Loucy (cell line): ENCODE measurements around the gene P2RX7.

Experiments used
- H2AFZ ChIP-seq: fragments of 200-600 bp; sonication (generic); 2 replicates; pipeline ENCODE4 v1.6.0; 2016; ENCODE audit warnings: antibody characterized with exemption, mild to moderate bottlenecking, low read length, moderate library complexity
- H3F3A ChIP-seq: fragments of 200-600 bp; 2 replicates; pipeline ENCODE4 v1.6.0; 2016; ENCODE audit warnings: antibody characterized with exemption, low read depth, mild to moderate bottlenecking
- H3K27me3 ChIP-seq: fragments of 200-600 bp; sonication (generic); 2 replicates; pipeline ENCODE4 v1.6.1; 2014; ENCODE audit warnings: low read length, mild to moderate bottlenecking; ENCODE audit not compliant: insufficient read depth, poor library complexity, severe bottlenecking
- H3K36me3 ChIP-seq: fragments of 200-600 bp; sonication (generic); 2 replicates; pipeline ENCODE4 v1.6.1; 2016; ENCODE audit warnings: low read length; ENCODE audit not compliant: insufficient read depth
- H3K4me1 ChIP-seq: fragments of 200-600 bp; sonication (generic); 2 replicates; pipeline ENCODE4 v1.5.1; 2014; ENCODE audit warnings: low read length, mild to moderate bottlenecking; ENCODE audit not compliant: insufficient read depth, poor library complexity, severe bottlenecking
- H3K4me2 ChIP-seq: fragments of 200-600 bp; sonication (generic); 2 replicates; pipeline ENCODE4 v1.6.0; 2014; ENCODE audit warnings: antibody characterized with exemption, low read length, low read depth, mild to moderate bottlenecking; ENCODE audit not compliant: poor library complexity, severe bottlenecking
- H3K4me3 ChIP-seq: fragments of 200-600 bp; sonication (generic); 2 replicates; pipeline ENCODE4 v1.5.1; 2014; ENCODE audit warnings: low read length, mild to moderate bottlenecking, mixed read lengths; ENCODE audit not compliant: poor library complexity, severe bottlenecking
- H3K79me2 ChIP-seq: fragments of 200-600 bp; sonication (generic); 2 replicates; pipeline ENCODE4 v1.6.1; 2014; ENCODE audit warnings: low read length; ENCODE audit not compliant: insufficient read depth
- H3K9ac ChIP-seq: fragments of 200-600 bp; sonication (generic); 2 replicates; pipeline ENCODE4 v1.6.0; 2014; ENCODE audit warnings: mild to moderate bottlenecking, low read depth, low read length, moderate library complexity; ENCODE audit not compliant: poor library complexity, severe bottlenecking
- H3K9me2 ChIP-seq: fragments of 200-600 bp; sonication (generic); replicated peaks from 2 replicates; pipeline ENCODE4 v1.6.1; 2016; ENCODE audit warnings: low read depth, low read length, mixed read lengths
- H3K9me3 ChIP-seq: fragments of 200-600 bp; sonication (generic); 2 replicates; pipeline ENCODE4 v1.6.1; 2014; ENCODE audit warnings: mild to moderate bottlenecking, antibody characterized with exemption, low read length, low read depth; ENCODE audit not compliant: insufficient read depth
- H4K20me1 ChIP-seq: fragments of 200-600 bp; sonication (generic); 2 replicates; pipeline ENCODE4 v1.6.0; 2014; ENCODE audit warnings: antibody characterized with exemption, low read length, mild to moderate bottlenecking; ENCODE audit not compliant: insufficient read depth, poor library complexity, severe bottlenecking
- CTCF ChIP-seq: fragments of 200-600 bp; sonication (generic); conservative IDR thresholded peaks from 2 replicates; pipeline ENCODE4 v1.5.1; 2014; ENCODE audit warnings: mild to moderate bottlenecking, antibody characterized with exemption, low read length
- EZH2phosphoT487 ChIP-seq: fragments of 200-600 bp; IDR thresholded peaks from 2 replicates; pipeline ENCODE4 v1.6.1; 2018; ENCODE audit warnings: antibody characterized with exemption, mild to moderate bottlenecking, moderate library complexity, borderline replicate concordance

The P2RX7 gene

DNA sequence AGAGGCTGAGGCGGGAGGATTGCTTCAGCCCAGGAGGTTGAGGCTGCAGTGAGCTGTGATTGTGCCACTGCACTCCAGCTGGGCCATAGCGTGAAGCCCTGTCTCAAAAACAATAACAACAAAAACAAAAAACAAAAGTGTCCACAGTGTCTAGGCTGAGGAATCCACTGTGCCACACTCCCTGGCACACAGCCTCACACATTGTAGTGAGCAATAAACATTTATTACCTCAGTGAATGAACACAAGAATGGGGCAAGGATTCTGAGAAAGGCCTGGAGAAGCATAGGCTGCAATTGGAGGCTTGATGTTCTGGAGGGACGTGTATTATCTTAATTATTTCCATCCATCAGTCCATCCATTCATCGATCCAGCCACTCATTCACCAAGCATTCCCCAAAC is 17.1 kb upstream of the P2RX7 start:
- Histone ChIP-seq H3K9me2 (no peaks in the 10 kb centered on the region), H3K4me3 (no peak overlapping the region), H3K4me1 (peaks cover under 1% of the 10 kb centered on the region), H4K20me1 (no peaks in the 10 kb centered on the region), H3K79me2 (no peaks in the 10 kb centered on the region), H2AFZ (no peak overlapping the region), H3K9me3 (no peaks in the 10 kb centered on the region), H3K4me2 (no peak overlapping the region), H3F3A (no peaks in the 10 kb centered on the region), H3K36me3 (no peaks in the 10 kb centered on the region), H3K27me3 (no peaks in the 10 kb centered on the region), H3K9ac (no peak overlapping the region)
- TF ChIP-seq CTCF: no peak
- TF ChIP-seq EZH2phosphoT487: no peak

DNA sequence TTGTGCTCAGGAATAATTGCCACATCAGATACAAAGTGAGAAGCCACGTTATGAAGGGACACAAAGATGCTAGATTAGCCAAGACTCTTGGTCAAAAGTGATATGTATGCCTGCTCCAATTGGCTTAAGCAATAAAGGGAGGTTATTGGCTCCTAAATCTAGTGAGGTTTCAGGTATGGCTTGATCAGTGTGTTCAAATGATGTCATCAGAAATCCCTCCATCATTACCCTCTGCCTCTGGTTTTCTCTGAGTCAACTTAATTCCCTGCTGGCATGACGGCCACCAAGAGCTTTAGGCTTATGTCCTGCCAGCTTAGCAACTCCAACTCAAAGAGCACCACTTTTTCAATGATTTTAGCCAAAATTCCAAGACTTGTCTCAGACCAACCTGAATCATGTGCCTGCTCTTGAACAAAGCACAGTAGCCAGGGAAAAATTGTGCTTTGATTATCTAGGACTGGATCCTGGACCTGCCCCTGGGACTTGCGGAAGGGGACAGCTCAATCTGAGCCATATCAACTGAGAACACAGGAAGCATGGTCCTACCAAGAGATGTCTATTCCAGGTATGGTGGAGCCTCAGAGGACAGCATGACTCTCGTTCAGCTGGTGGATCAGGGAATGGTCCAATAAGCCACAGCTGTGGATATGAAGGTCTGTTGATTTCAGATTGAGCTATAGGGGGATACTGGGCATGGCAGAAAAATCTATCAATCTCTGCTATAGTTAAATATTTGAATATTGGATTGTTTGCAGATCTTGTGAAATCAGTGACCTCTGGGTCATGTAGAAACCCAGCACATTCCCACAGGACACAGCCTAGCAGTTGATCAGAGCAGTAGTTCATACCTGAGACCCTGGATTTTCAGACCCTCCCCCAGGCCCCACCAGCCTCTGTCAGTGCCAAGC is 16.1 kb upstream of the P2RX7 start:
- Histone ChIP-seq H4K20me1 (no peaks in the 10 kb centered on the region), H3K9ac (no peak overlapping the region), H3K9me3 (no peaks in the 10 kb centered on the region), H3K79me2 (no peaks in the 10 kb centered on the region), H3F3A (no peaks in the 10 kb centered on the region), H3K4me1 (peaks cover 7% of the 10 kb centered on the region), H3K27me3 (no peaks in the 10 kb centered on the region), H3K9me2 (no peaks in the 10 kb centered on the region), H2AFZ (no peak overlapping the region), H3K4me2 (no peak overlapping the region), H3K4me3 (no peak overlapping the region), H3K36me3 (no peaks in the 10 kb centered on the region)
- no peak for TF ChIP-seq CTCF
- TF ChIP-seq EZH2phosphoT487: no peak

GRCh38 chr12:121117226-121117777 is 15.4 kb upstream of the P2RX7 start:
- no peaks in the 10 kb centered on the region for H3F3A ChIP-seq
- H4K20me1 ChIP-seq: no peaks in the 10 kb centered on the region
- peaks cover 7% of the 10 kb centered on the region for H3K4me1 ChIP-seq
- H2AFZ ChIP-seq: no peak overlapping the region
- H3K4me3 ChIP-seq: no peak overlapping the region
- no peak for TF ChIP-seq CTCF
- TF ChIP-seq EZH2phosphoT487: no peak
- no peak overlapping the region for H3K4me2 ChIP-seq
- no peak overlapping the region for H3K9ac ChIP-seq
- no peaks in the 10 kb centered on the region for H3K79me2 ChIP-seq
- no peaks in the 10 kb centered on the region for H3K9me3 ChIP-seq
- H3K9me2 ChIP-seq: no peaks in the 10 kb centered on the region
- H3K36me3 ChIP-seq: no peaks in the 10 kb centered on the region
- no peaks in the 10 kb centered on the region for H3K27me3 ChIP-seq
